ENCODE results near the gene TRAPPC12.
"Not testable (repeated sequence)": the region's sequence is repeated elsewhere in the genome, so short reads cannot be mapped to it uniquely, and the experiment has no call there.

DNA sequence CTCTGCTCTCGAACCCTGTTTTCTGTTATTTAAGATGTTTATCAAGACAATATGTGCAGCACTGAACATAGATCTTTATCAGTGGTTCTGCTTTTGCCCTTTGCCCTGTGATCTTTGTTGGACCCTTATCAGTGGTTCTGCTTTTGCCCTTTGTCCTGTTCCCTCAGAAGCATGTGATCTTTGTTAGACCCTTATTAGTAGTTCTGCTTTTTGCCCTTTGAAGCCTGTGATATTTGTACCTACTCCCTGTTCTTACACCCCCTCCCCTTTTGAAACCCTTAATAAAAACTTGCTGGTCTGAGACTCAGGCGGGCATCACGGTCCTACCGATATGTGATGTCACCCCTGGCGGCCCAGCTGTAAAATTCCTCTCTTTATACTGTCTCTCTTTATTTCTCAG is 135.9 kb downstream of the TRAPPC12 start:
- not testable (repeated sequence) for TF ChIP-seq CTCF, POLR2A (IDR thresholded peaks at IDR 0.05)
